Right ventricle myocardium superior (tissue), 1 donor: ENCODE data around the gene TBX1. TPM values are rescaled to one million over a fixed set of nuclear protein-coding genes. Genes with fewer than 3 reads are reported as not detected.

Source experiments
- ATAC-seq: fragments of 200-7000 bp; cut with Tn5 transposase; one replicate; pipeline ENCODE4 v1.9.1; 2020; ENCODE audit warnings: mild to moderate bottlenecking; ENCODE audit not compliant: poor library complexity
- DNase-seq: peaks from one replicate; pipeline ENCODE4 v3.0.0-alpha.2; 2020
- intact Hi-C: fragments of 100-400 bp; cut with DNase I; formaldehyde crosslinking; loops from one replicate; pipeline ENCODE4 v1.11.2; 2022
- total RNA-seq: library from RNA; stranded (reverse); fragmentation: NEBNext Ultra II Directional; extraction: Animal tissue kit (Norgen Biotek cat#: 25700); gene quantifications from one replicate; pipeline ENCODE4 v1.2.1, GENCODE V29; 2021
- donor health status: DM: no; HTN: yes; CAD: no; lungs with severe emphysema.

The TBX1 gene
- total RNA-seq, 1 donor from 2014 or later, result 3.2 TPM

DNA sequence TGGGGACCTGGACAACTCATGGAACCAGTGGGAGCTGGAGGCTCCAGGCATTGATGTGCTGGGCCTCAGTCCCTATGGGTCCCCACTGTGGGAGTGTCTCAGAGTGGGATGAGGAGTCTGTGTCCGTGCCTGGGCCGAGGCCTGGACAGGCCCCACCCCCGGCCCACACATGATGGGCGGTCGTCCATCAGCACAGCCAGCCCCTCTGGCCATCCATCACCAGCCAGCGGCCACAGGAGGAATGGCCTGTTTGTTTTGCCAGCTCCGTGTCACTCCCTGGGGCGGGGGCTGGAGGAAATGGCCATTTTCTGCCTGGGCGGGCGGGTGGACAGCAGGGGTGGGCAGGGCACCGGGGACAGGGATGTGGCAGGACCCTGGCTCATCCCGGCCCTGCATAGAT lies 13.0 kb upstream of the TBX1 start:
- DNase-seq (no peak), ATAC-seq (no peak)
- intact Hi-C loops, result no loop called here

DNA sequence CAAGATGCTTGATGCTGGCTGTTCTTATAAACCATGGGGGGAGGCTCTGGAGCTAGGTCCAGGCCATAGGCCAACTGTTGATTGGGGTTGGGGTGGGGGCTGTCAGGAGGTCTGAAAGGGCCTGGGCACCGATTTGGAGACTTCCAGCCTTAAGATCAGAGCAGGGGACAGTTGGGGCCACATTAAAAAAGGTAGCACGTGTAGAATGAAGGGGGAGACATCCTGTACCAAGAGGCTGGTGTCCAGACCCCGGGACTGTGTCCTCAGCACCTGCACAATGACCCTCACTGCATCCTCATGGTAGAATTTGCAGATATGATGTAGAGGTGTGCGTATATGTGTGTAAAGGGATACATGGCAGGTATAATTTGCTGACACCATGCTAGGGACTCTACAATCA lies 12.4 kb upstream of the TBX1 start:
- no peak for DNase-seq

DNA sequence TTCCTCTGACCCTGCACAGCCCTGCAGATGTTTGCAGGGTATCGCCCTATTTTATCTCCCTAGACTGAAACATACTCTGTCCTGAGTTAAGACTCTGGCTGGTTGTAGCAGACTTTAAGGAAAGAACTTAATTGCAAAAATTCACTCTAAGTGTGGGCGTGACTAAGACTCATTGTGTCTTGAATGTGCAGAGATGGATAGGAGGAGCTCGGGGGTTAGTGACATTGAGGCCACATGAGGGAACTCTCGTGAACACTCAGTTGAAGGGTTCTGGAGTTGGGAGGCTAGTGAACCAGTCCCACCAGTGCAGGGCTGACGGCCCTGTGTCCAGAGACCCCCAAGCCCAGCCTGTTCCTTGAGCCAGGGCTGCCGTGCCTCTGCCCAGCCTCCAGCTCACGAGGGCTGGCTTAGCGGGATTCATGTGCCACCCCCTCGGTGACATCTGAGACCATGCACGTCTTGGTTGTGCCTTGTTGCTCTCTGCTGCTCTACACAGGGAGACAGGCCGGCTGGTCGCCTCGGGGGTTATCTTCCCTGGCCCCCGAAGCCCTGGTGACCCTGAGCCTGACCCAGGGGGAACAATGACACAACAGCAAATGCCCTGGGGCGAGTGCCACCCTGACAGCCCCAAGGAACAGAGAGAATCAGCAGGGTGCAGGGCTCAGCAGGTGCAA lies 11.4 kb upstream of the TBX1 start:
- intact Hi-C loops, result no loop called here
- ATAC-seq, result no peak
- DNase-seq, result no peak

More for the DNA sequence above, 12.4 kb upstream of the TBX1 start:
- ATAC-seq, result no peak
- intact Hi-C loops, result no loop called here

DNA sequence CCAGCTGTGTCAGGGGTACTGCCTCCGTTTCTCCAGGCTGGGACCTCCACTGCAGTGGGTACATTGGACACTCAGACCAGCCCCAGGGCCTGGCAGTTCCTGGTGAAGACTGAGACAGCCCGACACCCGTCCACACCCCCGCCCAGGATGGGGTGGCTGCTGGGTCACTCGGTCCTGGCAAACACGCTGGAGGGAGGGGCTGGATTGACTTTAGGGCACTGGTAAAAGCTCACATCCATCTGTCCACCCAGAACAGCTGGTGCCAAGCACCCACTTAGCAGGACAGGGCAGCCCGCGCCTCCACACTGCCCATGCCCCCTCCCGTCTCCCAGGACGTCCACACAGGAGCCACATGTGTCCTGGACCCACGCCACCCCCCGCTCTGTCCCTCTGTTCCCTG lies 10.7 kb upstream of the TBX1 start:
- ATAC-seq (no peak), DNase-seq (no peak)
- intact Hi-C loops, result no loop called here

DNA sequence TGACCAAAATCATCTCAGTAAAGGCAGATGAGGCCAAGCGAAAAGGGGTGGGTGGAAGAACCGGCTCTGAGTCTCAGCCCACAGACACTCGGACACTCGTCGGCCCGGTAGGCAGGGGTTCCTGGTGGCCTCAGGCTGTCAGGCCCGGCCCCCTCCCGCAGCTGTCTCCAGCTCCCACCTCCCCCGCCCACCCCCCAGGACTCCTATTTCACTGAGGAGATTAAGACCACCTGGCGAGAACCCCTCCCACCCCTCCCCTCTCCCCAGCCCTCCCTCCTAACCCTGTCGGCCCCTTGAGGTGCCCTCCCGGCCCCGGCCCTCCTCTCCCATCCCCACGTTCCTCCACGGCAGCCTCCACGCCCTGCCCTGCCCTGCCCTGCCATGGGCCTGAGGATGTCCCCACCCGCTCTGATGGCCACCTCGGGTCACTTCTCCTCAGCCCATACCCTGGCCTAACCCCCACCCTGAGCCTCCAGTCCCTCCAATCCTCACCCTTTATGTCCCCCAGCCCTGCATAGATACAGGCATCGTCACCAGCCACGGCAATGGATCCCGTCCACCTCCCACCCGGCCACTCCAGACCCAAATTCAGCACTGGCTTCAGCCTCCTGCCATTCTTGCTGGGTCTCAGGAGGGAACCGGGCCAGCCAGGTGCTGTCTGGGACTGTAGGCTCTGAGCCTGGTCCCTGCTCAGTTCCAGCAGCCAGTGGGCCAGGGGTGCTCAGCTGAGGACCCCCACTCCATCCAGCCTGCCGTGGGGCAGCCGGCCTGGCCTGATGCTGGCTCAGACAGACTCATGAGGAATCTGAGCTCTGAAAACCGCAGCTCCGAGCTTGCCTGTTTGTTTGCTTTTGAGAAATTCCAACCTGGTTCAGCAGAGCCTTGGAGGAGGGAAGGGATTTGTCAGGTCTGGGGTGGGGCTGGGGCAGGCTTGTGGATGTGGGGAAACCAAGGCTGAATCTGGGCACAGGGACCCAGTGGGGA lies 9.8 kb upstream of the TBX1 start:
- DNase-seq (no peak), ATAC-seq (no peak)
- intact Hi-C loops, result no loop called here

DNA sequence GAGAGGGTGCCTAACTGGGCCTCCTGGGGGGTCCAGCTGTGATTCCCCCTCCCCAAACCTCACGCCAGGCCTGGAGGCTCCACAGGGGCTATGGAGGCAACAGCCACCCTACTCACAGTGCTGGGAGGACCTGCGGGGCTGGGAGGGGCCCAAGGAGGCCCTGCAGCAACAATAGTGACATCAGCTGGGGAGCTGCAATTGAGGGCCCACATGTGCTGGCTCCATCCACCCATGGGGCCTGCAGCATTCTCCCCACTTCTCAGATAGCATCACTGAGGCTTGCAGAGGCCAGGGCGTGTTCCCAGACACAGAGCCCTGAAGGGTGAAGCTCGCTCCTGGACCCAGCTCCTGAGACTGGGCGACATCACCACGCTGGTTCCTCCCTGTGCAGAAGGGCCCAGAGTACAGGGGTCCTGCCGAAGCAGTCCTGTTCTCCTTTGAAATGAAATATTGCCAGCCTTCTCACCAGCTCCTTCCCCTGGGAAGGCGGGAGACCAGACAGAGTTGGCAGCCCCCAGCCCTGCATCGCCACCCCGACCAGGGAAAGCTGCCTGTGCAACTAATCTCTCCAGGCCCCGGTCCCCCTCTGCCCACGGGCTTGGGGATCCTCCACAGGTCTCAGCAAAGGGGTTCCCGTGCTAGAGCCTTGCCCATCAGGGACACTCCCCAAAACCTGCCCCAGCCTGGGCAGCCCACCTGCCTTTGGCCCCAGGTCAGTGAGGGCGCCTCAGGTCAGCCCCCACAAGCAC lies 8.9 kb upstream of the TBX1 start:
- no peak for DNase-seq
- ATAC-seq, result no peak
- intact Hi-C loops, result no loop called here

DNA sequence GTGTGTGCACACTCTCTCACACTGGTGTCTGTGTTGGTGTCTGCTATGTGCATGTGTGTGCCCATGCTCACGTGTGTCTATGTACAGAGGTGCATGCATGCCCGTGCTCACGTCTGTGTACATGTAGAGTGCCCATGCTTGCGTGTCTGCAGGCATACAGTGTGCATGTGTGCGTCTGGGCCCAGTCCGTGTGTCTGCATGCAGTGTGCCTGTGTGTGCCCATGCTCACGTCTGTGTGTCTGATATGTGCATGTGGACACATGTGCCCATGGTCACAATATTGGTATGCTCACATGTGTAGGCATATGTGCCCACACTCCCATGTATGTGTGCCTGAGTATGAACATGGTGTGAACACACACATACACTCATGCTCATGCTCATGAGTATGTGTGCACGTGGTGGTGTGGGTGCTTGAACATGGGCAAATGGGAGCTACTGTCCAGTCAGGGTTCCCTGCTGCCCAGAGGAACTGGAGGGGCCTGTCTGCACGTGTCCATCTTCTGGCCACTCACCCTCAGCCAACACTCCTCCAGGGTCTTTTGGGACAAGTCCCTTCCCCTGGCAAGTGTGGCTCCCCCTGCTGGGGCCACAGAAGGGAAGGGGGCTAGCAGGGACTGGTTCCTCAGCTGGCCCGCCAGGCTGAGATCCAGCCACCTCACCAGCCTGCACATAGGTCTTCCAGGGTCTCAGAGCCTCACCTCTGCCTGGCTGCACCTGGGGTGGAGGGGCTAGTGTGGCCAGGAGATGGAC lies 7.3 kb upstream of the TBX1 start:
- ATAC-seq, result no peak
- DNase-seq, result no peak
- intact Hi-C loops, result no loop called here

DNA sequence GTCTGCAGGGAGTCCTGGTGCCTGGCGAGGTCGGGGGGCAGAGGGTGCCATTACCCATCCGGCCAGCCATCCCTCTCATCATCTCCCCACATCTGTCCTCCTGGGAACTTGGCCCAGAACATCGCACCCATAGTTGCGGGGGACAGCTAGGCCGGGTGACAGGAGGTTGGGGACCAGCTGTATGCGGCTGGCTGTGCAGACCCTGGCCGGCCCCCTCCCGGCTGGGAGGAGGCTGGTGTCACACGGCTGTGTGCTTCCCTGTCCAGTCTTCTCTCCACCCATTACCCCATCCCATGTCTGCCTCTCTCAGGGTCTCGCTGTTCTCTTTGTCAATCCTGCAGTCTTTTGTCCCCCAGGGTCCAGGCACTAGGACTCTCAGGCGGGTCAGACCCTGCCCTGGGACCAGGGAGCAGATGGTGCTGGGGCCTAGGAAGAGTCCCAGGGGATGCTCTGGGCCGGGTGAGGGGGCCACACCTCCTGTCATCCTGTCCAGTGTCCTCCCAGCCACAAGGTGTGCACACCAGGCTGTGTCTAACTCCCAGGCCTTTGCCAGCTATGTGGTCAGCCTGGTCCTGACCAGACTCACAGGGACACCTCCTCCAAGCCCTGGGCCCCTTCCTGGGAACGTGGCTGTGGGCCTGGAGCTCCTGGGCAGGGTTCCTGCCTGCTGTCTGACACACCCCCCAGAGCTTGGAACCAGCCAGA lies 6.4 kb upstream of the TBX1 start:
- no peak for DNase-seq
- ATAC-seq, result no peak
- intact Hi-C loops, result no loop called here

DNA sequence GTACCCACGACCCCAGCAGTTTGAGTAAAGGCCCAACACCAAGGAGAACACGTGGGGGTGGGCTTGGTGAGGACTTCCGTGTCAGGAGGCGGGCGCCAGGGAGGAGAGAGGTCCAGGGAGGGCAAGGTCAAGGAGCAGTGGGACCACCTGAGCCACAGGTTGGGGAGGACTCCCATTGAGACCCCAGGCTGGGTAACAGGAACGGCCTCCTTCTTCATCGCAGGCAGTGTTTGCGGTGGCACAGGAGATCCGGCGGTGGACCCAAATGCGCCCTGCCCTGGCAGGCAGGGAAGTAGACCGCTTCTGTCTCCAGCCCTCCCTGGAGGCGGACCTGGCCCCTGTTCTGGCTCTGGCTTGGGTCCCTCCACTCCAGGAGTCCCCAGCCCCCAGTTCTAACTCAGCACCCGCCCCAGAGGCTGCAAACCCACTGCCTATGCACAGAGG lies 5.9 kb upstream of the TBX1 start:
- intact Hi-C loops, result no loop called here
- no peak for ATAC-seq

DNA sequence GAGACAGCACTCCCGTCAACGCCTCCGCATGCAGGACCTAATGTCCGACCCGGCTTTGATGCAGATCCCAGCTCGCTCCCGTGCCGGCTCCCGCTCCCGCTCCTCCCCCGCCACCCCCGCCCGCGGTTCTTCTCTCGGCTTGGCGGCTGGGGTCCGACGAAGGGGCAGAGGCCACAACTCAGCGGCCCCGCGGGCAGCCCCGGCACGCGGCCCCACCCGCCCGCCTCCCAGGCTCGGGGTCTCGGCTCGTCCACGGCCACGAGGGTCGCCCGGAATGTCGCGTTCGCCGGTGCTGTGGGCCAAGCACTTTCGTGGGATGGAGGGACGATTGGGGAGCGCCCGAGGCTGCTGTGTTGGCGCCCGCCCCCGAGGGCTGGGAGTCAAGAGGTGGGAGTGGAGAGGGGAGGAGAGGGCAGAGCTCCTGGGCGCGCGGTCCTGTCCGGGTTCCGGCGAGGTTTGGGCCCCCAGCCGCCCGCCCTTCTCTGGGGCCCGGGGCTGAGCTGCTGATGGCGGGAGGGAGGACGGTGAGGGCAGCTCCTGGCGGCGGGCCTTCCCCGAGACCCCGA lies 5.3 kb upstream of the TBX1 start:
- intact Hi-C loops, result no loop called here
- DNase-seq (no peak), ATAC-seq (no peak)

More for the DNA sequence above, 5.9 kb upstream of the TBX1 start:
- DNase-seq, result no peak

DNA sequence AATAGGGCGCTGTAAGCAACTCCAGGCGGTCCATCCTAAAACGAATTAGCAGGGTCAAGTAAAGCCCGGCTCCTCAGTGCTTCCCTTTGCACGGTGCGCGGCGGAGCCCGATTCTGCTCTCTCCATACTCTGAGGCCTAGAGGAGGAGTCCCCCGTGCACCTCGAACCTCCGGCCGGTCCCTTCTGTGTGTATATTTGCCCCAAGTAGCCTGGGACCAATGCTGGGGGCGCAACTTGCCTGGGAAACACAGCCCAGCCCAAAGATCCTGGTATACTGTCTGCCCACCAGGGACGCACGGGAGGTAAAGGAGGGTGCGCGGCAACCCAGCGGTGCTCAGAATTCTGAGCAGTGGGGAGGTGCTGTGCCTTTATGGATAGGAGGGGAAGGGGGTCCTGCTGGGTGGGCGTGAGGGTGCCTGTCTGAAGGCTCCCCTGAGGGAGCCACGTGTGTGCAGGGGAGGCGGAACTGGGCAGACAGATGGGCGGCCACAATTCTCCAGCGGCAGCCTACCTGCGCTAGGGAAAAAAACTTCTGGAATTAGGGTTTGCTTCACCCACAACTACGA lies 4.8 kb upstream of the TBX1 start:
- DNase-seq (no peak), ATAC-seq (no peak)
- intact Hi-C loops, result no loop called here

DNA sequence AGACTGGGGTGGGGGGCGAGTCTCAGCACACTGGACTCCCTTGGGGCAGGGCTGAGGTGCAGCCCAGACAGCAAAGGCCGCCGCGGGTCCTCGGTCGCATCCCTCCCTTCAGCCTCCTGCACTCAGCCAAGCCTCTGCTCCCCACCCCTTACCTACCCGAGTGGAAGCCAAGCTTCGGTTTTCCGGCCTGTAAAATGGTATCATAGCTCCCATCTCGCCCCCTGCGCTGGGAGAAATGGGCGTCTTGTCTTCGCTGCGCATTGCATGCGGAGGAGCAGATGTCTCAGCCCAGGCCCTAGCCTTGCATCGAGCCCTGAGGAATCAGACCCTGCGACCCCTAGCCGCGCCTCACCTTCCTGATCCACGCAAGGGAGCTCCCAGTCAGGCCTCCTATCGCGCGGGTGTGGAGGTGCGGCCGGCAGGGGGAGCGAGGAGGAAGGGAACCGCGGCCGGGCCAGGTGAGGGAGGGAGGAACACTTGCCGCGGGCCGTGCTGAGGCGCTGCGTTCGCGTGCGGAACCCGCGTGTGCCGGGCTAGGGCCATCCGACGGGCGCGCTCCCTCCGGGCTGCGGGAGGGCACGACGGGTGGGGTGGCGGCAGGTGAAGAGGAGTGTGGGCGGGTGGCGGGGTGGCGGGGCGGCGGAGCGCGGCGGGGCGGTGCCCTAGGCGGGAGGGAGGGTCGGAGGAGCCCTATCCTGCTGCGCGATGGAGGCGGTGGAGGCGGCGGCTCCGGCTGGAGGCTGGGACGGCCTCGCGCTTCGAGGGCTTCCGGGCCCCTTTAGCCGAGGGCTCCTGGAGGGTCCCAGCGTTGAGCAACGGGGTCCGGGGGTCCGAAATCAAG lies 4.1 kb upstream of the TBX1 start:
- peak; percentile 63 for ATAC-seq
- DNase-seq, result peak; percentile 56
- intact Hi-C loops, result no loop called here

DNA sequence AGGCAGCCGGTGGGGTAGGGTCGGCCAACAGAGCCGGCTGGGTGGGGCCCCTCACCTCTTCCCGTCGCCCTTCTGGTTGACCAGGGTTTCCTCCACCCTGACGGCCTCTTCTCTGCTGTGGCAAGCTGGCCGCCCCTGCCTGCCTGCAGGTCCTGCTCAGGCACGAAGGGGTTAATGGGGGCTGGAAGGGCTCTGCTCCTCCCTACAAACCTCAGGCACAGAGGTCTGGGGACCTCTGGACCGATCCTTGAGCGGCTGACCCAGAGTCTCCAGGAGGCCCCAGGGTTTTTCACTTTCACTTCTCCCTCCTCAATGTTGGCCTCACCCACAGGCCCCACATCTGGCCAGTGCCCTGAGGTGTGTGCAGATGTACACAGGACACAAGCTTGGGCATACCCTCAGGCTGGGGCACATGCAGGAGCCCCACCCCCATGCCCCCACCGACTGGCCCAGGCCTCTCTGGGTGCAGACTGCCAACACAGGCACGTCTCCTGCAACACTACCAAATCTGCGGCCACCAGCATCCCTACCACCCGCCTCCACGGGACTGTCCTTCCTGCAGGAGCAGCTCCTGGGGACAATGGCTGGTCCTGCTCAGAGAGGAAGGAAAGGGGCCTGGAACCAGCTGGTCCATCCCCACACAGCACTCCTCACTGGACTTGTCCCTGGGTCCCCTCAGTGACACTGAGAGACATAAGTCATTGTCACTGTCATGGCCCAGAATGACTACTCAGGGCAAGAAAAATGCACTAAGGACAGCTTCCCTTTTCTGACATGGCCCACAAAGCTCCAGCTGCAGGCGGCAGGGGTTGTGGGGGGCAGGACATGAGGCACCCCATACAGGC lies 3.2 kb upstream of the TBX1 start:
- ATAC-seq (no peak), DNase-seq (no peak)
- intact Hi-C loops, result no loop called here

DNA sequence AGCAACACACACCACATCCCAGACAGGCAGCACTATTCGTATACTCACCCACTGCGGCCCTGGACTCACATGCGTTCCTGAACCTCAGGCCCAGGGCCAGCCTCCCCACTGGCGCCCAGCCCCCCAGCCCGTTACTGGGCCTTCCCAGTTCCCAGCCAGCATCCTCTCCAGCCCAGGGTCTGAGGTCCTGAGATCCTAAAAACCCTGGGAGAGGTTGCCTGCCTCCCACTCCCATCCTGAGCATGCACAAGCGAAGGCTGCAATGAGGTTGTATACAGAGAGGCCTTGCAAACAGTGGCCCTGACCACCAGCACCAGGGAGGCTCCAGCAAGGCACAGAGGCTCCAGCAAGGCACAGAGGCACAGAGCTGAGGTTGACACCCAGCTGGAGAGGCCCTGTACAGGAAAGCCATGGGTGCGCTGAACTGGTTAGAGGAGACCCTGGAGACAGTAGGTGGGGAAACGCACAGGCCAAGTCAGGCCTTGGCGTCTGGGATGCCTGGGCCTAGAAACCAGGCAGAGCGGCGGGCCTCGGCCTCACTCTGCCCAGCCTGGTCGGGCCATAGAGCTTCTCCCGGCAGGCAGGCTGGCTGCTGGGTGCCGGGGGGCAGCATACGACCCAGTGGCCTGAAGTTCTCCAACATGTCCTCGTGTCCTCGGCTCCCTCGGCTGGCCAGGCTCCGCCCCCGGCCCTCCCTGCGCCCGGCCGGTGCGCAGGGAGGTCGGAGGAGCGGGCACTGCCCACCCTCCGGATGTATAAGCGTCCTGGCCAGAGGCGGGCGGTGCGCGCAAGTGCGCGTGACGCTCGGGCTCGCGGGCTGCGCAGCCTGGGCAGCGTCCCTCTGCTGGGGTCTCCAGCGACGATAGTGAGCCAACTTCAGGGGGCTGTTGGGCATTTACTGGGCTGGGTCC lies 2.3 kb upstream of the TBX1 start:
- no peak for ATAC-seq
- intact Hi-C loops, result no loop called here
- no peak for DNase-seq

DNA sequence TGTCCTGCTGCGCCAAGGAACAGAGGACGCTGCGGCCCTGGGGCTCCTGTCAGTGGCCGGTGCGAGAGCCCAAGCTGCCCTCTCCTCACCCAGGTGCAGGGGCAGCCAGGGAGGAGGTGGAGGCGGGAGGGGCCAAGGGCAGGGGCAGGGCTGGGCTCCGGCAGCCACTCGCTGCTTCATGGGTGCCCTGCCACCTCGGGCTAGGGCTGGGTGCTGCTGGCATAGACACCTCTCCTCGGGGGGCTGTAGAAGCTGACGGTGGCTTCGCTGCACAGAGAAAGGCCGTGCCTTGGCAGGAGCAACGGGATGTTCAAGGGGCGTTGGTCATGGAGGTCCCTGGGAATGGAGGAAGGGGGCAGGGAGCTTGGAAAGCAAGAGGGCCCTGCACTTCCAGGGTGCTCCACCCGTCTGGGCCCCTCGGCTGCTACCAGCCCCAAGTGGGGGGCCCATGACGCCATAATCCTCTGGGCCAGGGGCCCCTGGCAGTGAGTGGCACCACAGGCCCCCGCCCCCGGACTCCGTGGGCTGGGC lies 1.6 kb upstream of the TBX1 start:
- no peak for ATAC-seq
- intact Hi-C loops, result no loop called here
- no peak for DNase-seq
